ENCODE measurements around the gene KLHDC8A.

DNA sequence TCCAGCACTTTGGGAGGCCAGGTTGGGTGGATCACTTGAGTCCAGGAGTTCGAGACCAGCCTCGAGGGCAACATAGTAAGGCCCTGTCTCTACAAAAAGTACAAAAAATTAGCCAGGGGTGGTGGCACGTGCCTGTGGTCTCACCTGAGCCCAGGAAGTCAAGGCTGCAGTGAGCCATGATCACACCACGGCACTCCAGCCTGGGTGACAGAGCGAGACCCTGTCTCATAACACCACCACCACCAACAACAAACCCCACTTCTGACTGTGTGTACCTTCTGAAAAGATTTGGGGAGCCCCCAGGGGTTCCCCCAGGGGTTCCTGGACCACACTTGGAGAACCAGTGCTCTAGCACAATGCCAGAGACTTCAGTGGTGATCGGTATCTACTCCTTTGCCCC is 65.1 kb downstream of the KLHDC8A start:
- TF ChIP-seq, protein P1, sequence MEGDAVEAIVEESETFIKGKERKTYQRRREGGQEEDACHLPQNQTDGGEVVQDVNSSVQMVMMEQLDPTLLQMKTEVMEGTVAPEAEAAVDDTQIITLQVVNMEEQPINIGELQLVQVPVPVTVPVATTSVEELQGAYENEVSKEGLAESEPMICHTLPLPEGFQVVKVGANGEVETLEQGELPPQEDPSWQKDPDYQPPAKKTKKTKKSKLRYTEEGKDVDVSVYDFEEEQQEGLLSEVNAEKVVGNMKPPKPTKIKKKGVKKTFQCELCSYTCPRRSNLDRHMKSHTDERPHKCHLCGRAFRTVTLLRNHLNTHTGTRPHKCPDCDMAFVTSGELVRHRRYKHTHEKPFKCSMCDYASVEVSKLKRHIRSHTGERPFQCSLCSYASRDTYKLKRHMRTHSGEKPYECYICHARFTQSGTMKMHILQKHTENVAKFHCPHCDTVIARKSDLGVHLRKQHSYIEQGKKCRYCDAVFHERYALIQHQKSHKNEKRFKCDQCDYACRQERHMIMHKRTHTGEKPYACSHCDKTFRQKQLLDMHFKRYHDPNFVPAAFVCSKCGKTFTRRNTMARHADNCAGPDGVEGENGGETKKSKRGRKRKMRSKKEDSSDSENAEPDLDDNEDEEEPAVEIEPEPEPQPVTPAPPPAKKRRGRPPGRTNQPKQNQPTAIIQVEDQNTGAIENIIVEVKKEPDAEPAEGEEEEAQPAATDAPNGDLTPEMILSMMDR (IDR thresholded peaks at IDR 0.05) = no peak
- no peak for TF ChIP-seq POLR2A (IDR thresholded peaks at IDR 0.05)
